NCI-H524 (cell line): ENCODE data around the gene TTBK2.

Experiments used
- DNase-seq, 2 experiments: peaks; one replicate each; lab custom pipeline; 2025; lab: John Stamatoyannopoulos, UW

The TTBK2 gene

GRCh38 chr15:42728560-42728959, 192.0 kb downstream of the TTBK2 start:
- DNase-seq: peak in 1 of 2 experiments; percentile 38

GRCh38 chr15:42727750-42728381, 192.7 kb downstream of the TTBK2 start:
- DNase-seq: no peak

DNA sequence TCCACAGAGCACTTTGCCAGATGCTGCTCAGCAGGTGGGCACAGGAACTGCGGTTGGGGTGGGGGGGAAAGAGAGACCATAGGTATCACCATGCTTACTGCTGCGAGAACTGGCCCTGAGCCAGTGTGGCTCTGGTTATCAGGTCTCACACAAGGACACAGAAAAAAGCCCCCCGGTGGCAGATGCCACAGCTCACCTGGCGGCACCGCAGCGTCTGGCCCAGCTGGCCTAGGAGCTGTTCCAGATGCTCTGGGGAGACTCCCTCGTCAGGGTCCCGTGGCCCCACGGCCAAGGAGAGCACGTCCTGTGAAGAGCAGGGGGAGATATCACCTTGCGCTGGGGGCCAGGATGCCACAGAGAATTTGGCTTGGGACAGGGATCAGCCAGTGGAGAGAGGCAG, 194.5 kb downstream of the TTBK2 start:
- peak; percentile 88 to 97 for DNase-seq

DNA sequence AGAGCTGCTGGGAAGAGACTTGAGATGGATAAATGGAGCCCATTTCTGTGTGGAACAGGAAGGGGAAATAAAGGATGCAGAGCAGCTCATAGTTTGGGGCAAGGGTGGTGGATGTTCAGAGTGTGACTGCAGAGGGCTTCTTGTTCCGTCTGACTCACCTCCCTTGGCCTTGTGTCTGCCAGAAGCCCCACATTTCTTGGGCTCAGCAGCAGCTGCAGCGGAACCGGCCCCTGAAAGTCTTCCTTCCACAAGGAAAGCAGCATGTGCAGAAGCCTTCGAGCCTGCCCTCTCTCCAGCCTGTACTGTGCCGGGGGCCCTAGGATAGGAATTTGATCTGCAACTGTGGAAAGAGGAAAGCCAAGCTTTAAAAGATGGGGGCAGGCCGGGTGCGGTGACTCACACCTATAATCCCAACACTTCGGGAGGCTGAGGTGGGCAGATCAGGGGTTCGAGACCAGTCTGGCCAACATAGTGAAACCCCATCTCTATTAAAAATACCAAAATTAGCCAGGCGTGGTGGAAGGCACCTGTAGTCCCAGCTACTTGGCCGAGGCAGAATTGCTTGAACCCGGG, 195.2 kb downstream of the TTBK2 start:
- no peak for DNase-seq

- DNase-seq: no peak
Measured at GRCh38 chr15:42724276-42724675, 196.3 kb downstream of the TTBK2 start.

DNA sequence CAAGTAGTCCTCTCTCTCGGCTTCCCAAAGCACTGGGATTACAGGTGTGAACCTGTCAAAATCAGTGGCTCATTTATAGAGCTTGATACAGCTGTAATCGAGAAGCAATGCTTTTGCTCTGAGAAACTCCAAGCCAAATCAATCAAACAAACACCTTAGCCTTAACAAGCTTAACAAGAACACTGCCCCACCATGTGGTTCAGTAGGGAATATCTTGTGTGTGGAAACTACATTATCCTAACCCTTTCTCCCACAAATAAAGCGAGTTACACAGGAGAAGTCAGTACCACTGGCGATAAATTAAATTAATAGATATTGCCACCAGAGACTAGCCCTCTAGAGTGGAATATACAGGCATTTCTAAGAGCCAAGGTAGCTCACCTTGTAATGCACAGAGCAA, 197.5 kb downstream of the TTBK2 start:
- DNase-seq: peak in 1 of 2 experiments; percentile 28

GRCh38 chr15:42721916-42722315, 198.7 kb downstream of the TTBK2 start:
- no peak for DNase-seq

DNA sequence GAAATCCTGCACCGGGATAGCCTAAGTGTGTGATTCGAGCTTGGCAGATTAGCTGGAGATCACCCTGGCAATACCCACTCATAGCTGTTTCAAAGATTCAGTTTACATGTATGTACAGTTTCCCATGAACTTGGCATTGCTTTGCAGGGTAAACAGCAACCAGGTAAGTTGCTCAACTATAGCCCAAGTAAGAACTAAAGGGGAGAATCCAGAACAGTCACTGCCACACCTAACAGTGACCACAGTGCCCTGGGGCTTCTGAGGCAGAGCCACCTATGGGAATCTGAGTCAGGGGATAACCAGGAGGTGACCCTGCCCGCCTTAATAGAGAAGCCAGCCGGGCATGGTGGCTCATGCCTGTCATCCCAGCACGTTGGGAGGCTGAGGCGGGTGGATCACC, 199.6 kb downstream of the TTBK2 start:
- no peak for DNase-seq

- DNase-seq: peak; percentile 26 to 73
Measured at GRCh38 chr15:42720071-42720470, 200.5 kb downstream of the TTBK2 start.

DNA sequence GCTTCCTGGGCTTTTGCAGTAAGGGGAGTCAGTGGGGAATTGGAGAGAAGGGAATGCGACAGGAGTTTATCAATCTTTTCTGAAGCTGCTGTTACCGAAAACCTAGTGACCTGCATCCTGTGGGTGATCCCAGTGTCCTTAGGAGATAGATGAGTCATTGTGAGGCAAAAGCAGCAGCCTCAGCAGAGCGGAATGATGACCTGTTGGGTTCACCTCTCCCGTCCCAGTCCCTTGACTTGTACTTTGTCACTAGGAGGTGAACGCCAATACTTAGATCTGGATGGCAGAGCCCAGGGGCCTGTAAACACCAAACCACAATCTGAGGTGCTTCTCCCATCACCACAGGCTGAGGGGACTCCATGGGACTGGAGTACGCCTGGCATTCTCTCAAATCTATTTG, 201.5 kb downstream of the TTBK2 start:
- no peak for DNase-seq

GRCh38 chr15:42716626-42717025, 204.0 kb downstream of the TTBK2 start:
- no peak for DNase-seq

- no peak for DNase-seq
Measured at GRCh38 chr15:42716125-42716524, 204.5 kb downstream of the TTBK2 start.

DNA sequence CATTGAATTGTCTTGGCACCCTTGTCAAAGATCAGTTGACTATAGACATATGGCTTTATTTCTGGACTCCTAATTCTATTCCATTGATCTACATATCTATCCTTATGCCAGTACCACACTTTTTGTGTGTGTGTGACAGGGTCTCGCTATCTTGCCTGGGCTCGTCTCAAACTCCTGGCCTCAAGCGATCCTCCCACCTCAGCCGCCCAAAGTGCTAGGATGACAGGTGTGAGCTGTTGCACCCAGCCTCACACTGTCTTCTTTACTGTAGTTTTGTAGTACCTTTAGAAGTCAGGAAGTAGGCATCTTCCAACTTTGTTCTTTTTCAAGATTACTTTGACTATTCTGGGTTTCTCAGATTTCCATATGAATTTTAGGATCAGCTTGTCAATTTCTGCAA, 208.0 kb downstream of the TTBK2 start:
- peak in 1 of 2 experiments; percentile 44 for DNase-seq

DNA sequence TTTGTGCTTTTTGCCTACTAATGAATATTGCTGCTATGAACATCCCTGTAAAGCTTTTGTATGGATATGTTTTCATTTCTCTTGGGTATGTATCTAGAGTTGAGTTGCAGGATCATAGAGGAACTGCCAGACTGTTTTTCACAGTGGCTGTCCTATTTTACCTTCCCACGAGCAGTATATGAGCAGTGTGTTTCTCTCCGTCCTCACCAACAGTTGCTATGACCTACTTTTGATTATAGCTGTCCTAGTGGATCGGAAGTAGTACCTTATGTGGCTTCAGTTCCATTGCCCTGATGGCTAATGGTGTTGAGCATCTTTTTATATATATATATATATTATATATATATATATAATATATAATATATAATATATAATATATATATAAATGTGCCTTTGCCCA, 208.8 kb downstream of the TTBK2 start:
- no peak for DNase-seq

GRCh38 chr15:42710662-42711061, 209.9 kb downstream of the TTBK2 start:
- DNase-seq: no peak

- no peak for DNase-seq
Measured at GRCh38 chr15:42707873-42708544, 212.6 kb downstream of the TTBK2 start.

DNA sequence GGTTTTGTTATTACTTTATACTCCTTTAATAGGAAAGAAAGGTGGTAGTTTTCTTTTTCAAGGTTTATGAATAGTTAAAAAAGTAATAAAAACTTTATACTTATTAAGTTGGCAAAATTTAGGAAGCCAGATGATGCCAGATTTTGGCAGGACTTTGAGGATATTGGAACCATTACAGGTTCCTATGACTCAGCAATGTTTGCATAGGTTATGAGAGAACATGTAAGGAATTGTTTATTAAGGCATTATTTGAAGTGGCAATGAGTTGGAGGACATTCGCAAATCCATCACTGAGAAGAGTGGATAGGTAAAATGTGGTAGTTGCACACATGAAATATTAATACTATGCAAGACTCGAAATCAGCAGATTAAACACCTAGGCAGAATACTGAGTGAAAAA, 213.5 kb downstream of the TTBK2 start:
- no peak for DNase-seq

DNA sequence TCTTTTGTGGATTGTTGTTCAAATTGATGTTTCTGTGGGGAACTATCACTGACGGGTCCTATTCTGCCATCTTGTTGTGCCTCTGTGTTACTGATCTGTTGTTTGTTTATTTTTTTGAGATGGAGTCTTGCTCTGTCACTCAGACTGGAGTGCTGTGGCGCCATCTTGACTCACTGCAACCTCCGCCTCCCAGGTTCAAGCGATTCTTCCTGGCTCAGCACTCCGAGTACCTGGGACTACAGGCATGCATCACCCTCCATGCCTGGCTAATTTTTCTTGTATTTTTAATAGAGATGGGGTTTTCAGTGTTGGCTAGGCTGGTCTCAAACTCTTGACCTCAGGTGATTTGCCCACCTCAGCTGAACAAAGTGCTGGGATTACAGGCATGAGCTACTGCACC, 215.2 kb downstream of the TTBK2 start:
- DNase-seq: no peak

DNA sequence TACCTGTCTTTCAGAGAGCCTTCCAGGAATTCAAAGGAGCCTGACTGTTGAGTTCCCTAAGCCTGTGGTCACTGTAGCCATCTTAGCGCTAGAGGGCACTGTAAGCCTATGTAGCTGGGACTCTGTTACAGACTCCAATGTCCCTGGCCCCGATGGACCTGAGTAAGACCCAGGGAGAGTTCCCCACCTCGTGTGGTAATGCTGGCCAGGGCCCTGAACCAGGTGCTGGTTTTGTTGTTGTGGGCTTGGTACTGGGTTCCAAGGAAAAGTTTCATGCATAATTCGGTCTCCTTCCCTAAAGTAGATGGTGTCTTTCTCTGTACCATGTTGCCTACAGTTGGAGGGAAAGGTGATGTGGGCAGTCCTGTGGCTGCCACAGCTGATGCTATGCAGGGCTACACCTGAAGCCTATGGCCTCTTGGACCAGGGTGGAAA, 216.1 kb downstream of the TTBK2 start:
- peak; percentile 41 to 81 for DNase-seq

DNA sequence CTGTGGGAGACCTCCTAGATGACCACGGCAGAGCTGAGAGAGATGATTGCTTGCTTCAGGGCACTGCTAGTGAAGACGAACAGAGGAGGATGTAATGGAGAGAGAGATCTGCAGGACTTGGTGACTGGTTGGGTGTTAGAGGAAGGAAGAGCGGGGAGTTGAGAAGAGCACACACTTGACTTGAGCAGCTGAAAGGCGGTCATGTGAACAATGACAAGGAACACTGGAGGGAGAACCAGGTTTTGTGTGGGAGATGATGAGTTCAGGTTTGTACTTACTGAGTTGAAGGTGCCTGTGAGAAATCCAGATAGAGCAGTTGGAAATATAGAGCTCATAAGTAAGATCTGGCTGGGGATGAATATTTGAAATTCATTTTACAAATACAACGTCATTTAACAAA, 224.0 kb downstream of the TTBK2 start:
- DNase-seq: no peak

DNA sequence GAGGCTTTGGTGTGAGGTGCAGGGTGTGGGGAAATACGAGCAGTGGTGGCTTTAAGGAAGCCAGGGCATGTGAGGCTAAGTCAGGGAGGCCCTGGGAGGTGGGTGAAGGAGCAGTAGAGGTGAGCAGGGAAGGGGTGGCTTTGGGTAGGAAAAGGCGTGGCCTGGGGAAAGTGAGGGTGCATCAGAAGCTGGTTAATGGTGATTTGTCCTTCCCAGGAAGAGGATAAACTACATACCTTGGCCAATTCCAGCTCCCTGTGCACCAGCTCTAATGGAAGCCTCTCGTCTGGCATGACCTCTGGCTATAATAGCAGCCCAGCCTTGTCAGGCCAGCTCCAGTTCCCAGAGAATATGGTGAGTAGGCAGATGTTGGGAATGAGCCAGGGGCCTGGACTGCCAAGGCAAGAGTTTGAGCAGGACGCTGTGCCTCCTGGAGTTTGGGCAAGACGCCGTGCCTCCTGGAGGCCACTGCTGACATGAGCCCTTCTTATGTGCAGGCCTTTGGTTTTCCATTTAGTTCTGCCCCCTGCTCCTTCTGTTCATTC, 225.0 kb downstream of the TTBK2 start:
- no peak for DNase-seq

DNA sequence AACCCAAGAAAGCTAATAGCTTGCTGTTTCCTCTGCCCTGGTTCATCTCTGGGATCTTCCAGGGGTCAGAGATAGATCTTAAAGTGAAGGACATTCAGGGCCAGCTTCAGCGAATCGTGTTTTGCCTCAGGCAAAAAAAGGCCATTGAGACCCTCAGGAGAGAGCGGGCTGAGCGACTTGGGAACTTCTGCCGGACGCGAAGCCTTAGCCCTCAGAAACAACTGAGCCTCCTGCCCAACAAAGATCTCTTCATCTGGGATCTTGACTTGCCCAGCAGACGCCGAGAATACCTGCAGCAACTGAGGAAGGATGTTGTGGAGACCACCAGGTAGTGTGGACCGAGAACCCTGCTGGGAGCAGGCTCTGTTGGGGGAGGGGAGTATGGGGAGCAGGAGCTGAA, 226.2 kb downstream of the TTBK2 start:
- no peak for DNase-seq

DNA sequence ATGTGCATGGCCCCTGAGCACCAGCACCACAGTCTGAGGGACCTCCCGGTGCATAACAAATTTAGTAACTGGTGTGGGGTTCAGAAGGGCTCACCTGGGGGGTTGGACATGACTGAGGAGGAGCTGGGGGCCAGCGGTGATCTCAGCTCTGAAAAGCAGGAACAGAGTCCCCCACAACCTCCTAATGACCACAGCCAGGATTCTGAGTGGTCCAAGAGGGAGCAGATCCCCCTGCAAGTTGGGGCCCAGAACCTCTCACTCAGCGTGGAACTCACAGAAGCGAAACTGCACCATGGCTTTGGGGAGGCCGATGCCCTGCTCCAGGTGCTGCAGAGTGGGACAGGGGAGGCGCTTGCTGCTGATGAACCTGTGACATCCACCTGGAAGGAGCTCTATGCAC, 226.6 kb downstream of the TTBK2 start:
- no peak for DNase-seq
